Measurements from ENCODE around the gene PINLYP.

GRCh38 chr19:43532962-43533545 is 42.5 kb upstream of the PINLYP start, which contains the start of gene ZNF575:
- TF ChIP-seq CTCF (IDR thresholded peaks at IDR 0.05) (no peak), POLR2A (IDR thresholded peaks at IDR 0.05) (no peak), EP300 (IDR thresholded peaks at IDR 0.05) (no peak)
